ENCODE data around the gene TOMM22.

TOMM22 gene

GRCh38 chr22:38710866-38711265, 29.1 kb downstream of the TOMM22 start:
- no peak overlapping the region for H3K4me3 ChIP-seq (ENCODE audit: low read depth, low read length)
- DNase-seq (ENCODE audit: low read depth): no peak

GRCh38 chr22:38712486-38713207, 30.9 kb downstream of the TOMM22 start:
- no peak for DNase-seq (ENCODE audit: low read depth)
- H3K4me3 ChIP-seq (ENCODE audit: low read depth, low read length): no peak overlapping the region

- no peak overlapping the region for H3K4me3 ChIP-seq (ENCODE audit: low read depth, low read length)
- DNase-seq (ENCODE audit: low read depth): no peak
These were observed 32.2 kb downstream of the TOMM22 start for GRCh38 chr22:38713921-38714320.

GRCh38 chr22:38715176-38715764, 33.5 kb downstream of the TOMM22 start:
- DNase-seq (ENCODE audit: low read depth): no peak
- H3K4me3 ChIP-seq (ENCODE audit: low read depth, low read length): no peak overlapping the region

GRCh38 chr22:38715852-38716251, 34.1 kb downstream of the TOMM22 start:
- no peak overlapping the region for H3K4me3 ChIP-seq (ENCODE audit: low read depth, low read length)
- no peak for DNase-seq (ENCODE audit: low read depth)

GRCh38 chr22:38716271-38716670, 34.5 kb downstream of the TOMM22 start:
- no peak overlapping the region for H3K4me3 ChIP-seq (ENCODE audit: low read depth, low read length)
- DNase-seq (ENCODE audit: low read depth): no peak

- no peak for DNase-seq (ENCODE audit: low read depth)
- no peak overlapping the region for H3K4me3 ChIP-seq (ENCODE audit: low read depth, low read length)
These were observed 35.1 kb downstream of the TOMM22 start for GRCh38 chr22:38716826-38717225.

GRCh38 chr22:38717244-38717643, 35.5 kb downstream of the TOMM22 start:
- H3K4me3 ChIP-seq (ENCODE audit: low read depth, low read length): no peak overlapping the region
- no peak for DNase-seq (ENCODE audit: low read depth)

GRCh38 chr22:38718414-38718813, 36.7 kb downstream of the TOMM22 start:
- DNase-seq (ENCODE audit: low read depth): no peak
- H3K4me3 ChIP-seq (ENCODE audit: low read depth, low read length): no peak overlapping the region

GRCh38 chr22:38719196-38719595, 37.4 kb downstream of the TOMM22 start:
- DNase-seq (ENCODE audit: low read depth): no peak
- no peak overlapping the region for H3K4me3 ChIP-seq (ENCODE audit: low read depth, low read length)

GRCh38 chr22:38720350-38720749, 38.6 kb downstream of the TOMM22 start:
- no peak overlapping the region for H3K4me3 ChIP-seq (ENCODE audit: low read depth, low read length)
- DNase-seq (ENCODE audit: low read depth): no peak

- no peak overlapping the region for H3K4me3 ChIP-seq (ENCODE audit: low read depth, low read length)
- no peak for DNase-seq (ENCODE audit: low read depth)
These were observed 39.8 kb downstream of the TOMM22 start for GRCh38 chr22:38721551-38721950.

- no peak overlapping the region for H3K4me3 ChIP-seq (ENCODE audit: low read depth, low read length)
- DNase-seq (ENCODE audit: low read depth): no peak
These were observed 42.4 kb downstream of the TOMM22 start for GRCh38 chr22:38724176-38724575.

GRCh38 chr22:38724926-38725571, 43.3 kb downstream of the TOMM22 start:
- DNase-seq (ENCODE audit: low read depth): no peak
- no peak overlapping the region for H3K4me3 ChIP-seq (ENCODE audit: low read depth, low read length)

- no peak overlapping the region for H3K4me3 ChIP-seq (ENCODE audit: low read depth, low read length)
- DNase-seq (ENCODE audit: low read depth): no peak
These were observed 44.3 kb downstream of the TOMM22 start for GRCh38 chr22:38725900-38726655.

- H3K4me3 ChIP-seq (ENCODE audit: low read depth, low read length): no peak overlapping the region
- DNase-seq (ENCODE audit: low read depth): no peak
These were observed 45.4 kb downstream of the TOMM22 start for GRCh38 chr22:38727123-38727522.

- no peak overlapping the region for H3K4me3 ChIP-seq (ENCODE audit: low read depth, low read length)
These were observed 46.0 kb downstream of the TOMM22 start for GRCh38 chr22:38727530-38728451.

GRCh38 chr22:38728871-38729796, 47.4 kb downstream of the TOMM22 start:
- DNase-seq (ENCODE audit: low read depth): no peak
- H3K4me3 ChIP-seq (ENCODE audit: low read depth, low read length): no peak overlapping the region

More at GRCh38 chr22:38727530-38728451, 46.0 kb downstream of the TOMM22 start:
- DNase-seq (ENCODE audit: low read depth): no peak

Measured in skeletal muscle cell (primary cell).